IPS-NIHi7 (cell line): Measurements from ENCODE around the gene DENND2A.
"Not testable (repeated sequence)": the region's sequence is repeated elsewhere in the genome, so short reads cannot be mapped to it uniquely, and the experiment has no call there.

Source experiments
- DNase-seq: peaks from one replicate; pipeline ENCODE4 v3.0.0; 2012; ENCODE audit warnings: mixed read lengths; ENCODE audit errors: extremely low spot score

DENND2A gene

GRCh38 chr7:140544388-140544826 is 96.2 kb downstream of the DENND2A start:
- DNase-seq, result no peak

- no peak for DNase-seq
Measured at GRCh38 chr7:140542228-140542603, 98.4 kb downstream of the DENND2A start.

GRCh38 chr7:140541513-140542227 is 98.9 kb downstream of the DENND2A start:
- DNase-seq, result peak; percentile 91

GRCh38 chr7:140541176-140541512 is 99.5 kb downstream of the DENND2A start:
- no peak for DNase-seq

GRCh38 chr7:140540136-140540777 is 100.4 kb downstream of the DENND2A start:
- DNase-seq, result no peak

GRCh38 chr7:140539461-140539860 is 101.2 kb downstream of the DENND2A start:
- DNase-seq, result no peak

GRCh38 chr7:140537750-140538482 is 102.7 kb downstream of the DENND2A start:
- no peak for DNase-seq

- DNase-seq, result no peak
Measured at GRCh38 chr7:140534743-140535142, 105.9 kb downstream of the DENND2A start.

GRCh38 chr7:140533394-140533872 is 107.2 kb downstream of the DENND2A start:
- DNase-seq, result no peak

- DNase-seq, result not testable (repeated sequence)
Measured at GRCh38 chr7:140529428-140529827, 111.2 kb downstream of the DENND2A start.

GRCh38 chr7:140526787-140527664 is 113.6 kb downstream of the DENND2A start:
- no peak for DNase-seq

- peak; percentile 8 for DNase-seq
Measured at GRCh38 chr7:140526214-140526613, 114.4 kb downstream of the DENND2A start.

GRCh38 chr7:140525743-140526142 is 114.9 kb downstream of the DENND2A start:
- DNase-seq, result no peak

- DNase-seq, result no peak
Measured at GRCh38 chr7:140521421-140521820, 119.2 kb downstream of the DENND2A start.

- no peak for DNase-seq
Measured at GRCh38 chr7:140519007-140519399, 121.6 kb downstream of the DENND2A start.

GRCh38 chr7:140518370-140519006 is 122.1 kb downstream of the DENND2A start:
- peak; percentile 46 for DNase-seq

- peak; percentile 95 for DNase-seq
Measured at GRCh38 chr7:140517546-140518369, 122.9 kb downstream of the DENND2A start.

- DNase-seq, result no peak
Measured at GRCh38 chr7:140512317-140513000, 128.2 kb downstream of the DENND2A start.

GRCh38 chr7:140509789-140510188 is 130.8 kb downstream of the DENND2A start:
- no peak for DNase-seq

- not testable (repeated sequence) for DNase-seq
Measured at GRCh38 chr7:140507556-140507955, 133.1 kb downstream of the DENND2A start.
